ENCODE results near the gene FAM217A. TPM values are rescaled to one million over a fixed set of nuclear protein-coding genes. Genes with fewer than 3 reads are reported as not detected.

The FAM217A gene
- total and polyA plus RNA-seq, 2 of the 8 experiments (the other 6 are each of a cell fraction or from before 2014, with no cell fraction given): 0.03 TPM; not detected in 1

GRCh38 chr6:4084444-4085331, 5.8 kb upstream of the FAM217A start:
- Histone ChIP-seq H3K23ac (ENCODE audit: insufficient read length) (no peak overlapping the region), H3K4me2 (ENCODE audit: insufficient read depth in 1 of 2, low read depth in 2 of 2, low read length in 2 of 2) (no peak overlapping the region)
- TF ChIP-seq CTBP2 (IDR thresholded peaks at IDR 0.05; ENCODE audit: borderline replicate concordance, insufficient read depth, insufficient read length, low read length) (no peak), MAFK (IDR thresholded peaks at IDR 0.05; ENCODE audit: low read depth, low read length) (no peak), E2F6 (IDR thresholded peaks at IDR 0.05) (no peak), ASH2L (IDR thresholded peaks at IDR 0.05; ENCODE audit: low read length) (no peak), JUN (IDR thresholded peaks at IDR 0.05; ENCODE audit: low read depth, low read length) (no peak), CBX8 (IDR thresholded peaks at IDR 0.05; ENCODE audit: borderline replicate concordance, low read depth, low read length) (no peak), EP300 (IDR thresholded peaks at IDR 0.05; ENCODE audit: borderline replicate concordance in 1 of 2, low read depth in 2 of 2, low read length in 2 of 2) (no peak), ATF3 (IDR thresholded peaks at IDR 0.05; ENCODE audit: insufficient read depth, low read depth, low read length) (no peak), EZH2 (IDR thresholded peaks at IDR 0.05; ENCODE audit: low read depth, low read length, severe bottlenecking) (no peak), BRCA1 (IDR thresholded peaks at IDR 0.05; ENCODE audit: low read depth, low read length) (no peak)

More at GRCh38 chr6:4084444-4085331, 5.8 kb upstream of the FAM217A start:
- no peak for DNase-seq (ENCODE audit: low read depth in 1 of 2, low spot score in 2 of 2)
- H3K4ac ChIP-seq (replicated peaks; ENCODE audit: insufficient read length, low read depth, low read length): no peak overlapping the region
- peaks cover 0 to 4% (median 0%) of the 10 kb centered on the region in 4 experiments; a peak in 1 of 7 replicates for H3K4me1 ChIP-seq (replicated peaks in 1 of 4; ENCODE audit: control insufficient read depth in 3 of 4, insufficient read depth in 4 of 4, low read length in 3 of 4)
- H3K9me3 ChIP-seq (ENCODE audit: insufficient read depth in 2 of 2, low read depth in 1 of 2, low read length in 1 of 2): no peaks in the 10 kb centered on the region
- 91% methylated on average over 9 of the region's 9 CpGs; no CpG with 5 or more reads in 1 of the 2 experiments for WGBS, 2 experiments (ENCODE audit: extremely low coverage in 1 of 2, insufficient coverage in 1 of 2, insufficient read length in 1 of 2, insufficient replicate concordance in 2 of 2, low coverage in 1 of 2, low lambda C conversion rate in 2 of 2, missing lambda C conversion rate in 1 of 2)
- H4K5ac ChIP-seq (ENCODE audit: insufficient read length, low read depth, low read length): no peak overlapping the region
- no peak overlapping the region for H2BK12ac ChIP-seq (ENCODE audit: low read depth, low read length)
- H3K9ac ChIP-seq (replicated peaks in 1 of 4; ENCODE audit: extremely low read depth in 1 of 4, low read depth in 3 of 4, low read length in 3 of 4): no peak overlapping the region
- H2AK5ac ChIP-seq (ENCODE audit: low read depth, low read length): no peak overlapping the region
- CTCF ChIA-PET (ENCODE audit: partially characterized antibody): interaction anchor here (0.5 to 1.2 kb wide), 2 partner anchors 71 to 762 kb away, joined by 3 read pairs; no protein-coding TSS in a partner anchor
- no peak overlapping the region for H4K91ac ChIP-seq (replicated peaks; ENCODE audit: insufficient read length, low read length)
- H3K14ac ChIP-seq (ENCODE audit: insufficient read length): no peak overlapping the region
- no peaks in the 10 kb centered on the region for H4K20me1 ChIP-seq (replicated peaks in 1 of 2; ENCODE audit: control insufficient read depth in 1 of 2, insufficient read depth in 2 of 2, low read length in 2 of 2)
- no peaks in the 10 kb centered on the region for H3K79me2 ChIP-seq (ENCODE audit: control insufficient read depth in 1 of 2, insufficient read depth in 2 of 2, low read length in 2 of 2)
- no peak overlapping the region for H2BK120ac ChIP-seq (replicated peaks; ENCODE audit: low read depth, low read length)
- H3K27ac ChIP-seq (ENCODE audit: low read depth, low read length): no peak overlapping the region
- H2AFZ ChIP-seq (ENCODE audit: low read length): no peak overlapping the region; the same call in 1 of the 2 replicates
- H4K8ac ChIP-seq (ENCODE audit: extremely low read depth, insufficient read depth, low read length): no peak overlapping the region
- no peak overlapping the region for H2BK20ac ChIP-seq (ENCODE audit: low read length)
- POLR2A ChIA-PET (ENCODE audit: partially characterized antibody): no interaction called here
- no peak overlapping the region for H3K18ac ChIP-seq (ENCODE audit: extremely low read depth, low read length)
- H3K23me2 ChIP-seq (ENCODE audit: low read depth, low read length): no peaks in the 10 kb centered on the region
- H3K4me3 ChIP-seq (ENCODE audit: extremely low read depth in 1 of 4, insufficient read depth in 2 of 4, low read depth in 3 of 4, low read length in 4 of 4): no peak overlapping the region
- H2BK5ac ChIP-seq (ENCODE audit: low read depth, low read length): no peak overlapping the region
- H3K36me3 ChIP-seq (ENCODE audit: control insufficient read depth in 2 of 4, insufficient read depth in 4 of 4, low read length in 3 of 4): no peaks in the 10 kb centered on the region
- no peak for FAIRE-seq
- no peak overlapping the region for H3K56ac ChIP-seq (replicated peaks; ENCODE audit: insufficient read length, low read depth, low read length)
- H2BK15ac ChIP-seq (ENCODE audit: low read length): no peak overlapping the region
- no peaks in the 10 kb centered on the region for H3K27me3 ChIP-seq (replicated peaks in 1 of 4; ENCODE audit: control insufficient read depth in 3 of 4, extremely low read depth in 1 of 4, insufficient read depth in 3 of 4, low read length in 3 of 4)
- H3K79me1 ChIP-seq (ENCODE audit: low read depth, low read length): no peaks in the 10 kb centered on the region

Measured in H1 (cell line).